Measurements from ENCODE around the gene CRTAC1. TPM values are rescaled to one million over a fixed set of nuclear protein-coding genes. Genes with fewer than 3 reads are reported as not detected.

CRTAC1 gene
- total RNA-seq, 1 donor from 2014 or later: 0.37 TPM

DNA sequence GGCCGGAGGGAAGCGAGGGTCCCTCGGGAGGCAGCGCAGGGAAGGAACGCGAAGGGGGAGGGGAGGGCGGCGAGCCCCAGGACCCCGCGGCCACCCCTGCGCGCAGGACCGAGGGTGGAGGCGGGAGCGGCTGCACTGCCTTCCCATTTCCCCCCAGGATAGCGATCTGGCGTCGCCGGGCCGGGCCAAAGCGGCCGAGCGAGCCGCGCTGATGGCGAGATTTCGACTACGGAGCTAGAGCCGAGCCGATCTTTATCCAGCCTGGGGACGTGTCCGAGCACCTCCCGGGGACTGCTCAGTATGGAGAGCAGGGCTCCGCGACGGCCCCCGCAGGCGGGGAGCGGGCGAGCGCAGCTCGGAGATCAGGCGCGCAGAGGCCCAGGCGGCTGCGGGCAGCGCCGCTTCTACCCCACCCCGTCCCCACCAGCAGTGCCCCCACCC is 590 bp upstream of the CRTAC1 start:
- peaks cover 3% of the 10 kb centered on the region for H3K4me1 Mint-ChIP-seq (ENCODE audit: low read depth)
- TF ChIP-seq, protein P1, sequence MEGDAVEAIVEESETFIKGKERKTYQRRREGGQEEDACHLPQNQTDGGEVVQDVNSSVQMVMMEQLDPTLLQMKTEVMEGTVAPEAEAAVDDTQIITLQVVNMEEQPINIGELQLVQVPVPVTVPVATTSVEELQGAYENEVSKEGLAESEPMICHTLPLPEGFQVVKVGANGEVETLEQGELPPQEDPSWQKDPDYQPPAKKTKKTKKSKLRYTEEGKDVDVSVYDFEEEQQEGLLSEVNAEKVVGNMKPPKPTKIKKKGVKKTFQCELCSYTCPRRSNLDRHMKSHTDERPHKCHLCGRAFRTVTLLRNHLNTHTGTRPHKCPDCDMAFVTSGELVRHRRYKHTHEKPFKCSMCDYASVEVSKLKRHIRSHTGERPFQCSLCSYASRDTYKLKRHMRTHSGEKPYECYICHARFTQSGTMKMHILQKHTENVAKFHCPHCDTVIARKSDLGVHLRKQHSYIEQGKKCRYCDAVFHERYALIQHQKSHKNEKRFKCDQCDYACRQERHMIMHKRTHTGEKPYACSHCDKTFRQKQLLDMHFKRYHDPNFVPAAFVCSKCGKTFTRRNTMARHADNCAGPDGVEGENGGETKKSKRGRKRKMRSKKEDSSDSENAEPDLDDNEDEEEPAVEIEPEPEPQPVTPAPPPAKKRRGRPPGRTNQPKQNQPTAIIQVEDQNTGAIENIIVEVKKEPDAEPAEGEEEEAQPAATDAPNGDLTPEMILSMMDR (IDR thresholded peaks at IDR 0.05): no peak
- peaks cover 80% of the 10 kb centered on the region for H3K27me3 Mint-ChIP-seq (ENCODE audit: low read depth)
- no peaks in the 10 kb centered on the region for H3K9me3 Mint-ChIP-seq (ENCODE audit: low read depth)
- peak overlapping the region; percentile 25 for H3K4me3 Mint-ChIP-seq (ENCODE audit: unreplicated experiment)
- H3K36me3 Mint-ChIP-seq (ENCODE audit: low read depth): no peaks in the 10 kb centered on the region
- H3K27ac Mint-ChIP-seq (ENCODE audit: unreplicated experiment): no peak overlapping the region
- DNase-seq (ENCODE audit: low spot score): no peak

DNA sequence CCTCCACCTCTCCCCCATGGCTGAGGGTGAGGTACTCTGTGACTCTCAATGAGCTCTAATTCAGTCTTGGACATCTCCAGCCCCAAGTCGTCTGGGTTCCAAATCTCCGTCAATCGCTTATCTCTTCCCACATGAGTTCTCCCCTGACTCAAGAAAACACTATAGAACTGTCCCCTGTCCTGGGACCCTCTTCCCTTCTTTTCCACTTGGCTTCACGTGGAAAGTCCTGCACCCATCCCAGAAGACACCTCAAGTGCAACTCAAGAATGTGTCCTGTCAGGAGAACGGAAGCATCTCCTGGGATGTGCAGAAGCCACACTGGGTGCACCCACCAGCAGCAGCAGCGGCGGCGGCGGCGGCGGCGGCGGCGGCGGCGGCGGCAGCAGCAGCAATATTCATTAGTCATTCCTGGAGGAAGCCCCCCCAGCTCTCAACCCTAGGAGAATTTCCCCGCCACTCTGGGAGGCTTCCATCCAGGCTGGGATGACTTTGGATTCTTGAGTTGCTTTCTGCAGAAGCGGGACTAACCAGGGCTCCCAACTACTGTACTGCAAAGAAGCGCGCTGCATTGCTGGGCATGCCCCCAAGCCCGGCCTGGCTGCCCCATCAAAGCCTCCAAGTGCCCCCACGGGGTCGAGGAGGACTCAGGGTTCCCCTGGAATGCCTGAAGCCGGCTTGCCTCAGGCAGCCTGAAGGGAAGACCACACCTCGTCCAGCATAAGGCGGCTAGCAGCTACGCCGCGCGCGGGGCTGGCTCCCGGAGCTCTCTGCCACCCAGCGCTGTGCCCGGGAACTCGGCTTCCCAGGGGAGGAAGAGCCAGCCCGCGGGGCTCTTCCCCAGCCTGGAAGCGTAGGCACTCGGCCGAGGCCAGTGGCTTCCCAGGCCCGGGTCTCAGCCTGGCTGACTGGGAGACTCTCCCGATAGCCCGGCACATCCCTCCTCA is 1.0 kb downstream of the CRTAC1 start:
- no peak for DNase-seq (ENCODE audit: low spot score)
- Mint-ChIP-seq H3K9me3 (ENCODE audit: low read depth) (no peaks in the 10 kb centered on the region), H3K36me3 (ENCODE audit: low read depth) (no peaks in the 10 kb centered on the region), H3K4me1 (ENCODE audit: low read depth) (peaks cover 3% of the 10 kb centered on the region), H3K27ac (ENCODE audit: unreplicated experiment) (no peak overlapping the region), H3K27me3 (ENCODE audit: low read depth) (peaks cover 77% of the 10 kb centered on the region), H3K4me3 (ENCODE audit: unreplicated experiment) (peak overlapping the region; percentile 35)
- TF ChIP-seq, protein P1 (IDR thresholded peaks at IDR 0.05): no peak

GRCh38 chr10:98028168-98028770 is 2.2 kb downstream of the CRTAC1 start:
- TF ChIP-seq, protein P1 (IDR thresholded peaks at IDR 0.05): peak; percentile 77
- Mint-ChIP-seq H3K27me3 (ENCODE audit: low read depth) (peaks cover 72% of the 10 kb centered on the region), H3K4me1 (ENCODE audit: low read depth) (peaks cover 3% of the 10 kb centered on the region), H3K36me3 (ENCODE audit: low read depth) (no peaks in the 10 kb centered on the region), H3K4me3 (ENCODE audit: unreplicated experiment) (peak overlapping the region; percentile 1), H3K9me3 (ENCODE audit: low read depth) (no peaks in the 10 kb centered on the region), H3K27ac (ENCODE audit: unreplicated experiment) (no peak overlapping the region)
- DNase-seq (ENCODE audit: low spot score): no peak

- Mint-ChIP-seq H3K36me3 (ENCODE audit: low read depth) (no peaks in the 10 kb centered on the region), H3K27ac (ENCODE audit: unreplicated experiment) (no peak overlapping the region), H3K9me3 (ENCODE audit: low read depth) (no peaks in the 10 kb centered on the region), H3K4me1 (ENCODE audit: low read depth) (no peaks in the 10 kb centered on the region), H3K27me3 (ENCODE audit: low read depth) (peaks cover 82% of the 10 kb centered on the region), H3K4me3 (ENCODE audit: unreplicated experiment) (no peak overlapping the region)
- TF ChIP-seq, protein P1 (IDR thresholded peaks at IDR 0.05): no peak
- no peak for DNase-seq (ENCODE audit: low spot score)
Measured at GRCh38 chr10:98023024-98023423, 7.4 kb downstream of the CRTAC1 start.

- Mint-ChIP-seq H3K27me3 (ENCODE audit: low read depth) (peaks cover 72% of the 10 kb centered on the region), H3K4me3 (ENCODE audit: unreplicated experiment) (no peak overlapping the region), H3K27ac (ENCODE audit: unreplicated experiment) (no peak overlapping the region), H3K4me1 (ENCODE audit: low read depth) (no peaks in the 10 kb centered on the region), H3K9me3 (ENCODE audit: low read depth) (no peaks in the 10 kb centered on the region), H3K36me3 (ENCODE audit: low read depth) (no peaks in the 10 kb centered on the region)
- TF ChIP-seq, protein P1 (IDR thresholded peaks at IDR 0.05): no peak
- DNase-seq (ENCODE audit: low spot score): no peak
Measured at GRCh38 chr10:98020784-98021183, 9.6 kb downstream of the CRTAC1 start.
